ENCODE measurements around the gene RIN1. TPM values are rescaled to one million over a fixed set of nuclear protein-coding genes. Genes with fewer than 3 reads are reported as not detected.

Gene RIN1
- total RNA-seq, 4 donors from 2014 or later, result 3.8 to 9.3 (median 4.7) TPM

- WGBS, 2 donors (ENCODE audit: low coverage in 1 of 2), result 26 to 65% methylated on average over 3 of the region's 3 CpGs
- no peak overlapping the region for H3K4me3 ChIP-seq
- H3K27me3 ChIP-seq, result no peaks in the 10 kb centered on the region
Observed at GRCh38 chr11:66309475-66309874, 26.8 kb downstream of the RIN1 start.

GRCh38 chr11:66302656-66303055 is 33.6 kb downstream of the RIN1 start:
- Histone ChIP-seq H3K27me3 (no peaks in the 10 kb centered on the region), H3K27ac (no peak overlapping the region), H3K36me3 (no peaks in the 10 kb centered on the region), H3K4me3 (no peak overlapping the region), H3K9me3 (no peaks in the 10 kb centered on the region), H3K4me1 (no peaks in the 10 kb centered on the region)
- 76 to 82% methylated on average over 8 to 12 of the region's 12 CpGs for WGBS, 2 donors (ENCODE audit: low coverage in 1 of 2)
- TF ChIP-seq EP300 (IDR thresholded peaks at IDR 0.05), result no peak
- no peak for ATAC-seq

More at GRCh38 chr11:66309475-66309874, 26.8 kb downstream of the RIN1 start:
- no peaks in the 10 kb centered on the region for H3K9me3 ChIP-seq
- peaks cover 0 to 27% (median 12%) of the 10 kb centered on the region in 3 donors for H3K4me1 ChIP-seq
- no peak overlapping the region for H3K27ac ChIP-seq
- no peak for ATAC-seq
- H3K36me3 ChIP-seq, result no peaks in the 10 kb centered on the region
- TF ChIP-seq EP300 (IDR thresholded peaks at IDR 0.05) (no peak), POLR2AphosphoS5 (IDR thresholded peaks at IDR 0.05) (no peak)

DNA sequence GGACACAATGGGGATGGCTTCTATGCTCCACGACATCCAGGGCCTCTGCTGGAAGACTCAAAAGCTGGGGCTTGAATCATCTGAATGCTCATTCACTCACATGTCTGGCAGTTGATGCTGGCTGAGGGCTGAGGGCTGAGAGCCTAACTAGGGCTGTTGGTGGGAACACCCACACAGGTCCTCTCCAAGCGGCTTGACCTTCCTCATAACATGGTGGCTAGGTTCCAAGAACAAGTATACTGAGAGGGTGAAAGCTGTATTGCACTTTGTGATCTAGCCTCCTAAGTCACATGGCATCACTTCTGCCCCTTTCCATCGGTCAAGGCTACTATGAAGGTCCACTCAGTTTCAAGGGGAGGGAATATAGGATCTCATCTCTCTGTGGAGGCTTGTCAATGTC is 37.0 kb downstream of the RIN1 start:
- no peak for TF ChIP-seq POLR2AphosphoS5 (IDR thresholded peaks at IDR 0.05)
- TF ChIP-seq CTCF (IDR thresholded peaks at IDR 0.05), result no peak
- no peak for TF ChIP-seq EP300 (IDR thresholded peaks at IDR 0.05)
- TF ChIP-seq POLR2A (IDR thresholded peaks at IDR 0.05), result no peak
- ATAC-seq, result no peak
- WGBS, 2 donors (ENCODE audit: low coverage in 1 of 2), result no CpG with 5 or more reads among the region's 3 CpGs

GRCh38 chr11:66297610-66298009 is 38.6 kb downstream of the RIN1 start:
- no peaks in the 10 kb centered on the region for H3K36me3 ChIP-seq
- no peak overlapping the region for H3K4me3 ChIP-seq
- no peak overlapping the region for H3K27ac ChIP-seq
- WGBS, 2 donors (ENCODE audit: low coverage in 1 of 2), result 20 to 51% methylated on average over 1 to 4 of the region's 8 CpGs
- TF ChIP-seq EP300 (IDR thresholded peaks at IDR 0.05) (no peak), POLR2AphosphoS5 (IDR thresholded peaks at IDR 0.05) (no peak), POLR2A (IDR thresholded peaks at IDR 0.05) (no peak)
- H3K9me3 ChIP-seq, result no peaks in the 10 kb centered on the region
- no peak for ATAC-seq
- peaks cover 44% of the 10 kb centered on the region for H3K27me3 ChIP-seq
- no peaks in the 10 kb centered on the region for H3K4me1 ChIP-seq

More for the DNA sequence above, 37.0 kb downstream of the RIN1 start:
- H3K27ac ChIP-seq, result no peak overlapping the region
- no peaks in the 10 kb centered on the region for H3K36me3 ChIP-seq
- H3K27me3 ChIP-seq, result peaks cover 28% of the 10 kb centered on the region
- no peaks in the 10 kb centered on the region for H3K9me3 ChIP-seq
- H3K4me3 ChIP-seq, result no peak overlapping the region
- no peaks in the 10 kb centered on the region for H3K4me1 ChIP-seq

- ATAC-seq, result no peak
- H3K9me3 ChIP-seq, result no peaks in the 10 kb centered on the region
Observed at GRCh38 chr11:66294626-66295620, 41.3 kb downstream of the RIN1 start.

More at GRCh38 chr11:66294626-66295620, 41.3 kb downstream of the RIN1 start:
- no CpG with 5 or more reads among the region's 123 CpGs for WGBS, 2 donors (ENCODE audit: low coverage in 1 of 2)
- H3K4me3 ChIP-seq, result no peak overlapping the region
- TF ChIP-seq EP300 (IDR thresholded peaks at IDR 0.05) (no peak), POLR2A (IDR thresholded peaks at IDR 0.05) (no peak), POLR2AphosphoS5 (IDR thresholded peaks at IDR 0.05) (no peak), CTCF (IDR thresholded peaks at IDR 0.05) (no peak)
- no peaks in the 10 kb centered on the region for H3K36me3 ChIP-seq
- H3K27me3 ChIP-seq, result peaks cover 60% of the 10 kb centered on the region
- no peak overlapping the region for H3K27ac ChIP-seq
- H3K4me1 ChIP-seq, result peaks cover 0 to 20% (median 7%) of the 10 kb centered on the region in 3 donors
